ENCODE data around the gene DTHD1.

The DTHD1 gene

DNA sequence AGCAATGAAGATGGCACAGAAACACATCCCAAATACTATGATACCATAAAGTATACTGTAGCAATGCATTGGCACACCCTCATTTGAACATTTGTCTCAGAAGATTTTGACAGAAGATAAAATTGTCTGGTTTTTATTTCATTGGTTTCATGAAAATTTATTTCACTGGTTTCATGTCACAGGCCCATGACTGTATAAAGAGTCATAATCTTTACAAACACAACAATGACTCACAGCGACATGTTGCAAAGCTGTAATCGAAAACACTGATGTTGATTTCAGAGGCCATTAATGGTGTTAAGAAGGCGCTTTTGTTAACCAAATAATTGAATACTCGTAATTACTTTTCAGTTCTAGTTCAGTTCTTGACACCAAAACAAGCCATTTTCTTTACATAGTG, 8.1 kb upstream of the DTHD1 start:
- DNase-seq: no peak

GRCh38 chr4:36274158-36274557, 7.3 kb upstream of the DTHD1 start:
- DNase-seq: no peak

DNA sequence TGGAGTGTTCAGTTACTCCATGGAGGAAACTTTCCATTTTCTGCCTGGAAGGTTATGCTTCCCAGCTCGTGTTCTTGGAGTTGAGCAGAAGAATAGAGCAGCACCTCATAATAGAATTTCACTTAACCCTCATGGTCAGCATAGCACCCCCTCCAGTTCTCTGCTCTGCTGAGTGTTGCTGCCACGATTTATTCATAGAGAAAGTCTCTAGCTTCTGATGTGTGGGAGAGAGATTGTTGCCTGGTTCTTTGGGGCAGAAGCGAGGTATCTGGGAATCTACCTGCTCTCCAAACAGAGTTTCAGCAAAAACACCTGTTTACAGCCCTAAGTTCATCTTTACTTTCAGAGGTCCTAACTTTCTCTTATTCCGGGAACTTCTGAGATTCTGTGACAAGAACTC, 3.9 kb upstream of the DTHD1 start:
- DNase-seq: no peak

DNA sequence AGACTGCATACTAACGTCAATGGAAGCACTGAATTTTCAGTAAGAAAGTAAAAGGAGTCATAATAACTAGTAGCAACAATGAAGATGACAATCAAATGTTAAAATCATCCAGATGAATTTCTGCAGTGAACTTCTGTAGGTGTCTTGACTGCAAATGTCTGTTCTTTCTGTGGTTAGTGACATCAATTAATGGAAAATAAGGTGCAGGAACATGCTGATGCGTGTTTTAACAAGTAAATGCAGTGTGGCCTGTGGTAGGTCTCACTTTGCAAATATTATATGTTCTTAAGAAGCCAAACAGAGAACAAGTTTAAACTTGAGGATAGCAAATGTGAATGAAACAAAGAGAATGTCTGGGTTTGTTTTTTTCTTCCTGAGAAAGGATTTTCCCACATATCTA, 2.6 kb upstream of the DTHD1 start:
- DNase-seq: no peak

GRCh38 chr4:36280555-36280954, 861 bp upstream of the DTHD1 start:
- DNase-seq: no peak

GRCh38 chr4:36282503-36283030, 1.2 kb downstream of the DTHD1 start:
- no peak for DNase-seq

GRCh38 chr4:36283912-36284465, 2.6 kb downstream of the DTHD1 start:
- DNase-seq: no peak

DNA sequence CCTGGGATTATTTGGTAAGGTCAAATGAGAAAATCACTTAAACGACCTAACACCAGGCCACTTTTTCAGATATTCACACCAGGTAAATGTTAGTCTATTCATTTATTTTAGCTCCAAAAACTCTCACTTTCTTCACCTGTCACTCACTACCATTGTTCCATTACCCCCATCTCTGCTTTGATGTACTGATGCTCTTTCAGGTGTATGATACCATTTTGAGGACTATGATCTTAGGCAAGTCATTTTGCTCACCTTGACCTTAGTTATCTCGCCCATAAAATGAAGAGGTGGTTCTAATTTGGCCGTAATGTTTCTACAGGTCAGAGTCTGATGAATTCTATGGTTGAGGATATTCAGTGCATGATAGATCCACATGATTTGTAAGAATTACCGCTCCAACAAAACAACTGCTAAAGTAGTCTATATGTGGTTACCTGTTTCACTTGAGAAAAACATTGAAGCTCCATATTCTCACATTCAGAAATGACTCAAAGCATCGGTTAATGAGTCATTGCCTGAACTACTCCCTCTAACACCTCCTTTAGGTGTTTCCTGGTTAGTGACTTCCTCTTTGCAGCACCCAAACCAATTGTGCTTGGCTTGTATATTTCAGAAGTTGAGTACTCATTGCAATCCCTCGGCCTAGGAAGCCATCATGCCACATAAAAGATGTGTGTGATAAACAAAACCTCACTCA, 4.5 kb downstream of the DTHD1 start:
- DNase-seq: no peak

DNA sequence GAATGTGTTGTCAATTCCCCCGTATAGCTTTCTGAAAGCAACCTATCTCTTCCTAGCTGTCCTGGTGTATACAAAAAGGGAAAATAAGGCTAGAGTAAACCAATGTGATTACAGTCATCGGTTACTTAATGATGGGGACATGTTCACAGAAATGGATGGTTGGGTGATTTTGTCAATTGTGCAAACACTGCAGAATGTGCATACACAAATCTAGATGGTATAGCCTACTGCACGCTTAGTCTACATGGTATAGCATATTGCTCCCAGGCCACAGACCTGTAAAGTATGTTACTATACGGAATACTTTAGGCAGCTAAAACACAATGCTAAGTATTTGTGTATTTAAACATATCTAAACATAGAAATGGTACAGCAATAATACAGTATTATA, 5.1 kb downstream of the DTHD1 start:
- DNase-seq: no peak

- DNase-seq: no peak
These were observed 7.5 kb downstream of the DTHD1 start for GRCh38 chr4:36288731-36289426.

- no peak for DNase-seq
These were observed 9.2 kb downstream of the DTHD1 start for GRCh38 chr4:36290641-36291040.

DNA sequence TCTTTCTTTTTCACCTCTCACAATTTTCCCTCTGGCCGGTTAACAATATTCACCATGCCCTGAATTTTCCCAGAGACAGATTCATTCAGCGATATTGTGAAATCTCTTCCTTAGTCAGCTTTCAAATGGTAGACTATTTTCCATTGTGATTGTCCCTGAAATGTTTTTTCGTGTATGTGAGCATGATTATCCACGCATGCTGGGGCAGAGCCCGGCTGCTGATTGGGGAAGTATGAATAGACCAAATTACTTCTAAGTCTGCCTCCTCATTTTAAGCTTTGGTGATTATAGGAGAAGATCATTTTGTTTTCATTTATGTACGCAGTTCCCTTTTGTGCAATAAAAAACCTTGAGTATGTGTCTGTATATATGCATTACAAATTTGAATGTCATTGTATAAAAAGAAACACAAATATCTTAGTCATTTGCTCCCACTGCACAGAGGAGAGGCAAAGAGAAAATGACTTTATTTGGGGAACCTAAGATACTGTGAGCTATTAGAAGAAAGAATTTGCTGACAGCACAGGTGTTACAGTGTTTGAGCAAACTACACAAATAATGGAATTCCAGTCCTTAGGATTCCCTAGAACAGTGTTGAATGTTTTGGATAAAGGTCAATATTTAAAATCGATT, 11.3 kb downstream of the DTHD1 start:
- no peak for DNase-seq

DNA sequence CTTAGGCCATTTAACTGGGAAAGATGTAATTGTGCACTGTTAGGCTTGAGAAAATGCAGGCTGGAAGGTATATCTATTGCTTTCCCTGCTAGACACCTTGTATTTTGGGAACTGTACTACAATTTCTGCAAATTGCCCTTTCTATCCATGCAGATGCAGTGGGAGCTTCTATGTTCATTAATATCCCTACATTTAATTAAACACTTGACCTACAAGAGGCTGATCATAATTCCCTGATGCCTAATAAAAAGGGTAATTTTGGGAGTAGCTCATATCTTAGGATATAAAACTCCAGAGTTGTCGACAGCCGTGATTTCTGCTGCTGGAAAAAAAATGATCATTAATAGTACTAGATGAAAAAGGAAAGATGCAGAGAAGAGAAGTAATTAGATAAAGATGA, 19.7 kb downstream of the DTHD1 start:
- DNase-seq: no peak

DNA sequence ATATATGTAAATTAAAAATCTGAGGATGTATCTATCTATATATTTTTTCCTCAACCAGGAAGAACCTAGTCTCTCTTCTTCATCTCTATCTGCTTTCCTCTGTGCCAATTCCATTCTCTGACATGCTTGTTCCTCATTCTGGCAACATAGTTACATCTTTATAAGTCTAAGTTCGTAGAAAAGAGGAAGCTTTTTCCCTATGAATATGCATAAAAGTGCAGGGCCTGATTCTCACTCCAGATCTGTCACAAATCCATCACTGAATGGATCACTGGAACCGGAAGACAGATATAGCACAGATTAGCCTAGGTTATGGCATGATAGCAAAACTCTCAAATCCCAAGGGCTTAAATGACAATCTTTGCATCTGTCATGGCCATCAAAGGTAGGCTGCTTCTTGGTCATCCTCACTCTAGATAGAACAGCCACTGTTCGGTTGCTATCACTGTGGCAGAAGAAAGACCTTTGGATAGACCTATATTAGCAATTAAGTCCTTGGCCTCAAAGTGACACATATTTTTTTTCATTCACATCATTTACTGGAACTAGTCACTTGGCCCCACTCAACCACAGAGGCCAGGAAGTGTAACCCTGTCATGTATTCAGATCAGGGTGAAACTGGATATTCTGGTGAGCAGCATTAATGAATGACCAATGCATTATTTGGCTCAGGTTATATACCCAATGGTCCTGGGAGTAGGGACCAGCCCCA, 22.2 kb downstream of the DTHD1 start:
- DNase-seq: no peak

- no peak for DNase-seq
These were observed 22.8 kb downstream of the DTHD1 start for GRCh38 chr4:36304138-36304681.

- DNase-seq: no peak
These were observed 26.7 kb downstream of the DTHD1 start for GRCh38 chr4:36308150-36308549.

DNA sequence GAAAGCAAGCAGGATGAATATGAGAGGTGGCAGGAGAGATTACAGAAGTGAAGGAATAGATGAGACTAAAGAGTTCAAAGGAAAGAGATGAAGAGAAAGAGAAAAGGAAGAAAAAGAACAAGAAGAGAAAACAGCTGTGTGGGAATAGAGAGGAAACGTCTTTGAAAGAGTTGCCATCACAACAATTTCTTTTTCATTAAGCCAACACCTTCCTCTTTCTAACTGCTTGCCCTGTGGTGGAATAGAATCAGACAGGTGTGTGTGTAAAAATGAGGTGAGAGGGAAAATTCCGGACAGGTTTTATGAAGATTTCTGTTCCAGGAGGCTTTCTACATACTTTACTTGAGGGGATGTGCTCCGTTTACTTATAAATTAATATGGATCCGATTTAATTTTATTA, 28.8 kb downstream of the DTHD1 start:
- DNase-seq: no peak

- no peak for DNase-seq
These were observed 29.4 kb downstream of the DTHD1 start for GRCh38 chr4:36310793-36311192.

DNA sequence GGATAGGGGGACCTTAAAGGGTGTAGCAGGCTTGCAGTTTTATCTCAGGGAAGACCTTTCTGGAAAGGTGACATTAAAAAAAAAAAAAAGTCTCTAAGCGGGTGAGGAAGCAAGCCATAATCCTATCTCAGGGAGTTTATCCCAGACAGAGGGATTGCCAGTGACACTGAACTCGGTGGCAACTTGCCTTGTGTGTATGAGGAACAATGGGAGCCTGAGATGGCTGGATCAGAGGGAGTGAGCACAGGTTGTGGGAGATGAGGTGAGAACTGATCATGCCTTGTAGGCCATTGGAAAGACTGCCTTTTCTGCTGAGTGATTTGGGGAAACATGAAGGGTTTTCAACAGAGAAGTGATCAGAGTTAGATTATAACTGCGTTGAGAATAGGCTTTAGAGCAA, 31.1 kb downstream of the DTHD1 start:
- DNase-seq: no peak

DNA sequence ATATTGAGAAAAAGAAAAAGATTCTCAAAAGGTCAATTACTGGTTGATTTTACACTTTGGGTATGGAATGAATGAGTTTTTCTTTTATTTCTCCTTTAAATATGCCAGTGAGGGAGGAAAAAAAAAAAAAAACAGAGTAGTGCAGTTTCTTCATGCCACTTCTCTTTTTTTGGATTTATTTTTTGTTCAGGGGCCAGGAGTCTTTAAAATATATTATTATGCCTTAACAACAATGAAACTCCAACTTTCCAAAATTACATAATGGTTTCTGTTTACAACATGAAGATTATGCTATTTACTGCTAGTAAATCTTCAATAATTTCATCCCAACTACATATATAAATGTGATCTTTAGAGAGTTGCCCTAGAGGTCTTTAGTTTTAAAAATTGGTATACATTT, 31.9 kb downstream of the DTHD1 start:
- no peak for DNase-seq

DNA sequence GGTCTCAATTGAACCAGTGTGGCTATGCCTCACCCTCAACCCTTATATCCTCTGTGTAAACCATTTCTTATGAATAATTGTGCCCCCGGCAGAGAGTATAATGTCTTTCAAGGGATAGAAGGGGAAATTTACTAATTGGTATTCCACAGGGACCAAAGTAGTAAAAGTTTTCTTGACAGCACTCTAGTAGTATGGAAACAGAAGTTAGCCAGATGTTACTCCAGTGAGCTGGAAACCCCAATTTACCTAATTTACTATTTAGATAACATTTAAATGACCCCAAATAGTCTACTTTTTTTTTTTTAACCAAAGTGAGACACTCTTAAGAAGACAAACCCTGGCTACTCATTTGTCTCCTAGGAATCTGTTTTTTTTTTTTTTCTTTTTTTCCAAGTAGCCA, 32.3 kb downstream of the DTHD1 start:
- DNase-seq: no peak

GRCh38 chr4:36316607-36317006, 35.2 kb downstream of the DTHD1 start:
- no peak for DNase-seq

- no peak for DNase-seq
These were observed 36.3 kb downstream of the DTHD1 start for GRCh38 chr4:36317721-36318120.

Measured in NCI-H1694 (cell line).